Stimulated activated CD4-positive, alpha-beta T cell treated with anti-CD3 and anti-CD28 coated beads, Interleukin-12 subunit alpha, Interleukin-12 subunit beta, amount 100 ng/mL, for 24 hours (primary cell): ENCODE measurements around the gene BCKDHB.

ENCODE experiments used
- DNase-seq, 2 experiments: peaks; one replicate each; pipeline ENCODE4 v3.0.0-alpha.2; 2020; ENCODE audit warnings: low read depth in 2 of 2

The BCKDHB gene

GRCh38 chr6:80330961-80331360, 224.5 kb downstream of the BCKDHB start:
- no peak for DNase-seq

DNA sequence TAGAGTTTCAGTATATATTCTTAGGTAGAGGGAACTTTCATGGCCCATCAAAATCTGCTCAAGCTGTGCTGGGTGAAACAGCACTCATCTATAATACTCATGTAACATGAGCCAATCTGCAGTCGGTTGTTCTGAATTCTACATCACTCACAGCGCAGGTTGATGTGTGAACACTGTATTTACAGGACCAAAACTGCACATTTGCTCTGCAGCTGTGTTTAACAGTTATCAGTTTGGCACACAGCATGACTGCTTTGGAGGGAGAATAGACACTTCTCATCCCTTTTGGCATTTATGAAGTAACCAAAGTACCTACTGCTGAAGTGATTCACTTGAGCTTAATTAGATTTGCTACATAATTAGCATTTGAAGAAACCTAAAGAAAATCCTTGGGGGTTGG, 225.1 kb downstream of the BCKDHB start:
- DNase-seq, result no peak

DNA sequence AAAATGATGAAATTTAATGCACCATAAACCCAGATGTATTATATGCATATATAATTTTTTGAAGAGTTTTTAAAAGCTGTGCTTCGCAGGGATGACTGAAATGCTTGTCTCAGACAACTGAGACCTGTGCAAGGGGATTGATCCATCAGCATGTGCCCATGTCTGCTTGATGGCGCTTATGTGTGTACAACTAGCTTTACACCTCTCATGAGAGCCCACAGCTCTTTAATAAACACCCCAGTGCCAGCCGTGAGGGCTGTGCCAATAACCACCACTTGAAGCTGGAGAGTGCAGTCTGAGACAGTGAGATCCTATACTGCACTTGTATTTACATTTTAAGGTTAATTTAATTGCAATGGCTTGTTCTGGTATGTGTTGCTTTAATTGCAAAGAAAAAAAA, 225.5 kb downstream of the BCKDHB start:
- DNase-seq, result no peak

DNA sequence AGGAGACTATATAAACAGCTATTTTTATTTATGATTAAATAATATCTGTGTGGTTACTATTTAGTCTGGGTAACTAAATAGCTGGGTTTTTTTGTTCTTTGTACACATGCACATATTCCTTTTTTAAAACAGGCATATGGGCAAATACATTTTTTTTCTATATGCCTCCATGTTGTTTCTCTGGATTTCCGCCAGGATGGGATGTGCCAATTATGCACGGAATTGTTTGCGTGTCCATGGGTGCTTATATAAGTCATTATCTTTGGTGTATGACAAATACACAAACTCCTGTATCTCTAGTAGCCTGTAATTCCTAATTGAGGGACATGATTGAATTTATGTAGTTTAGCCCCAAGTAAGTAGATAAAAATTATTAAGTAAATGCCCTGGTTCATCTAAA, 226.9 kb downstream of the BCKDHB start:
- no peak for DNase-seq

- DNase-seq, result no peak
Observed at GRCh38 chr6:80335121-80335531, 228.7 kb downstream of the BCKDHB start.

DNA sequence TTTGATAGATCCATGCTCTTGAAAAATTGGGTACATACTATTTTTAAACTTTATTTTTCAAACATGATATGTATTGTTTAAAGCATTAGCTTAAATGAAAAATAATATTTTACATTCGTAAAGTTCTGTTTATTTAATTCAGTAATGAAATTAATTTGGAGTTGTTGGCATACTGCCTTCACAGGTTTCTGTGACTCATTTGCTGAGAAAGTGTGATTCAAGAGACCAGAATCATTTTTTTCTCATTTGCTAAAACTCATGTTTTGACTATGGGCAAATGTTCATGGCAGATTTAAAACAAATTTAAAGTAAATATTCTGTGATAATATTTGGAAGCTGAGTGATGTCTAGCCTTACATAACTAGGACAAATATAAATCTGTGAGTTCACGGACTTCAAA, 230.4 kb downstream of the BCKDHB start:
- no peak for DNase-seq

DNA sequence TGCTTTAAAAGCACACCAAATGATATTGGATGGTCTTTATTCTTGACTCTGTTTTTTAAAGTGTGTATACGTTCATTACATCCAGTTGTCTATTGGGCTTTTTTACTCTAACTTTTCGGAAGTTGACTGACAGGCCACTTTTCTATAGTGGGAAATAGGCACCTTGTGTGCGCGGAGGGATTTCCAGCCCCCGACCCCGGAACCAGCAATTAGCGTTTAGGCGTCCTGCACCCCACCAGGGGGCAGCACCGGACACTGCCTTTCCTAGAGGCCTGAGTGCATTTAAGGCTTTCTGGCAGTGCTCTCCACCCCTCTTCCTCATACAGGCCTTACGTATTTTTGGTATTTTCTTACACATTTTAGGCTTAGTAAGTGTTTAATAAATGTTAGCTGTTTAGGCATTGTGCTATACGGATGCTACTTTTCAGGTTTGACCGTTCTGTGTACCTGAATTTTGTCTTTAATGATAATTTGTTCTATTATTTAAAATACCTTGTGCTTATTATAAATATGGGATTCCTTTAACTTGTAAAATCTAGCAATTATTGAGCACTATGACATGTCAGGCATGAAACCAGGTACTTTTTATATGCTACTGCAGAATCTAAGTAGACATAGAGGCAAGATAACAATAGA, 231.8 kb downstream of the BCKDHB start:
- peak; percentile 17 to 62 for DNase-seq

GRCh38 chr6:80339421-80339820, 232.9 kb downstream of the BCKDHB start:
- no peak for DNase-seq

DNA sequence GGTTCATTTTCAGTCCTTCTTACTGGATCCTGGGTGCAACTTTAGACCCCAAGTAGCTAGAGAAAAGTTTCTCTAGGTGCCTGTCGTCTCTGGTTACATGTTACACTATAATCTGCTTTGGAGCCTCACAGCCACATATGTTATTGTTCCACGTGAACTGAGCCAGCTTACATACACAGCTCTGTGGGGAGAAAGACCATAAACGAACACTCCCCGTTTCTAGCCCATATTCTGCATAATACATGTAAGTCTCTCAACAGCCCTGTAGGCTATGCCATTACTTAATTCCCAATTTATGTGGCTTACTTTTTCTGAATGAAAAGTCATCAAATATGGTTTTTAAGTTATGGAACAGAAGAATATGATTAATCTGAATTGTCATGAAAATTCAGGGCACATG, 233.8 kb downstream of the BCKDHB start:
- DNase-seq, result no peak

DNA sequence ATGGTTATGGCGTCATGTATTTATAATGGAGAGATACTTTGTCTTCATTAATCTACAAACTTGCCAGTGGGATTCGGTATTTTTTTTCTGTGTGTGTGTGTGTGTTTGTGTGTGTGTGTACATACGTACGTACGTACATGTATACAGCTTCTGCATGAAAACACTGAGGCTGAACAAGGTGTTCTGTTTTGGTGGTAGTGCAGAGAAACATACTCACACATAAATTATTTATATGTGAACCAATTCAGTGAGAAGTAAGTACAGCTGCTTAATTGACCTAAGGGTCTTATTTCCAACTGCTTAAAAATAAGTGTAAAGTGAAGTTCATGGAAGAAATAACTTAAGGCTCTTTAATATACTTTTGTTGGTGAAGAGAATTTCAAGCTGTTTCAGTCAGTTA, 234.2 kb downstream of the BCKDHB start:
- no peak for DNase-seq

- no peak for DNase-seq
Observed at GRCh38 chr6:80341330-80341729, 234.9 kb downstream of the BCKDHB start.

DNA sequence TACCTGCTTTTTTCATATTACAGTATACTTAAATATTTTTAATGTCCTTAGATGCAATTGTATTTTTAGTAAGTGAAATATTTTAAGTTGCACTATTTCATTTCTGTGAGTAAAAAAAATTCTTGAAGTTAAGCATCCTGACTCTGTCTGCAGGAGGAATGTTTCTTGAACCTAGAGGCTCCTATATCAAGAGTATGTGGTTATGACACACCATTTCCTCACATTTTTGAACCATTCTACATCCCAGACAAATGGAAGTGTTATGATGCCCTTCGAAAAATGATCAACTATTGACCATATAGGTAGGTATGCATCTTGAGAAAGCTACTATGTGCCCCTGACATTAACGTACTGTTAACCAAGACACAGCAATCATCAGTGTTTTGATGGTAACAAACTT, 237.0 kb downstream of the BCKDHB start:
- DNase-seq, result no peak

GRCh38 chr6:80347101-80347500, 240.6 kb downstream of the BCKDHB start:
- no peak for DNase-seq

DNA sequence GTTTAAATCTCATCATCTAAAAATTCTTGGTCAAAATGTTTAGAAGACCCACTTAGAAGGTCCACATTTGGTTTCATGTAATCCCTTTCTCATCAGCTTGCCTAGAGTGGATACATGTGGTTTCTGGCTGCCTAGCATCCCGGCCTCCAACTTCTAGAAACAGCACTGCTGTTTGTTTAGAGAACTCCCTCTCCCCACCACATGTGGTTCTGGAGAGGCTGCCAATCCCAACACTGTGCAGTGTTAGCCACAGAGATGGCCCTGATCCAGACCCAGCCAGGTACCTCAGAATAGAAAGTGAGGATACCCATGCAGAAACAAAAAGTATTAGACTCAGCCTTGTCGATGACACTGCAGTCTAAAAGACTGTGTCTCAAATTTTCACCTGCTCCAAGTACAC, 241.8 kb downstream of the BCKDHB start:
- no peak for DNase-seq

GRCh38 chr6:80356000-80356399, 249.5 kb downstream of the BCKDHB start:
- no peak for DNase-seq

DNA sequence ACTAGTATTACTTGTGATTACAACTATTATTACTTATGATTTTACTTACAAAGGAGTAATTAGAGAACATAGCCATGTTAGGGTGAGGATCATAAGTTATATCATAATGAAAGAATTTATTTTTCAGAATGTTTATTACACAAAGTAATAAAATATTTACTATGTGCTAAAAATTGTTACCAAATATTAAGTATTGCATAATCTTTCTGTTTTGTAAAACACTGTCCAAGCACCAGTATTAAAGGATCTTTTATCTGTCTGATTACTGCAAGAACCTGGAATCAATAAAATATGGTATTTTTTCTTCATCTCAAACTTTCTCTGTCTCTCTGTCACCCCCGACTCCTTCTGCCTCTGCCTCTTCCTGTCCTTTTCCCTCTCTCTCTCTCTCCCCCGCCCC, 250.1 kb downstream of the BCKDHB start:
- DNase-seq, result no peak

DNA sequence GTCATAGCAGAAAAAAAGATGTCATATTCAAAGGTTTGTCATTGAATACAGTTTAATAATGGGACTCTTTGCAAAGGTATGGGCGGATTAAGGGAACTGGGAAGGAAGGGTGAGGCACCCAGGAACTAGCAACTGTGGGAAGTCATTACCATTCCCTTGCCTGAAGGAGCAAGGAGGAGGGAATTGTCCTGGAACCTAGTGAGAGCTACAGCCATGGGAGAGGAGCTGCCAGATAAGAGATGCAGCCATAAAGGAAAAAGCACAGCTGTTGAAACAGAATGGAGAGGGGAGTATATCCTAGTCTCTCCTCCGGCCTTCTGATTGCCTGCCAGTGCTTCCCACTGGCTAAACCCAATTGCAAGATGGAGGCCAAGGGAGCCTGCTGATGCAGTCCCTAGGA, 250.6 kb downstream of the BCKDHB start:
- no peak for DNase-seq

GRCh38 chr6:80357674-80358073, 251.2 kb downstream of the BCKDHB start:
- DNase-seq, result no peak

- DNase-seq, result no peak
Observed at GRCh38 chr6:80363501-80364122, 257.1 kb downstream of the BCKDHB start.

GRCh38 chr6:80364149-80364548, 257.7 kb downstream of the BCKDHB start:
- no peak for DNase-seq

GRCh38 chr6:80366051-80366450, 259.6 kb downstream of the BCKDHB start:
- no peak for DNase-seq

GRCh38 chr6:80366714-80367113, 260.2 kb downstream of the BCKDHB start:
- DNase-seq, result no peak

DNA sequence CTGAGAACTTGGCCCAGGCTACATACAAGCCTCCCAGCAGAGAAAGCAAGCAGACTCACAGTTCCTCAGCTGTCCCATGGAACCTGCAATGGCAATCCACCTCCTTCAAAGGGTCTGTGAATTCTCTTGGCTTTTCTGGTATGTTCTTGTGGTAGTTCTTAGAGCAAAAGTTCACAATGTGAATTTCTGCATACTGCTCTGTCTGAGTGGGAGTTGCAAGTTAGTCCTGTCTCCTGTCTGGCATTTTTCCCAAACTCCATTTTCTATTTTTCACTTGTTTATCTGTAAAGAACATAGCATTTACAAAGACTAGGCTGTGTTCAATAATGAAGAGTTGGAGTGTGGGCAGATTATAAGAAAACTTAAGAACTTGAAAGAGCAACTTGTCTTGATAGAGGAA, 269.9 kb downstream of the BCKDHB start:
- no peak for DNase-seq

- DNase-seq, result no peak
Observed at GRCh38 chr6:80380566-80380965, 274.1 kb downstream of the BCKDHB start.
